Left cardiac atrium (tissue), 4 donors: ENCODE data around the gene MACROD2. TPM values are rescaled to one million over a fixed set of nuclear protein-coding genes. Genes with fewer than 3 reads are reported as not detected.

Experiments
- ATAC-seq, 2 donors: fragments of 200-7000 bp; cut with Tn5 transposase; one replicate each; pipeline ENCODE4 v1.9.1; 2020; ENCODE audit warnings: mild to moderate bottlenecking in 2 of 2, moderate library complexity in 2 of 2
- DNase-seq: peaks from one replicate; pipeline ENCODE4 v3.0.0-alpha.2; 2020
- intact Hi-C, 2 donors: fragments of 100-400 bp; cut with DNase I; formaldehyde crosslinking; loops; one replicate each; pipeline versions ENCODE4 v1.14.1 to v1.15.1; 2022 to 2023
- total RNA-seq, 2 donors: library from RNA; stranded (reverse); fragmentation: NEBNext Ultra II Directional; extraction: Animal tissue kit (Norgen Biotek cat#: 25700); gene quantifications; one replicate each; pipeline ENCODE4 v1.2.1, GENCODE V29; 2021
- donor health status: DM: no; HTN: yes; CAD: no.
- donor health status: DM: no; HTN: yes; CAD: no; lungs with severe emphysema.
- donor health status: DM: yes; HTN: yes; CAD: no.
- donor health status: Dilated cardiomyopathy.

Gene MACROD2
- total RNA-seq, 2 donors from 2014 or later: 1.3 to 2.6 TPM

- intact Hi-C loops: no loop called here
- no peak for DNase-seq
- no peak for ATAC-seq
Measured at GRCh38 chr20:15642676-15643075, 1647.4 kb downstream of the MACROD2 start.

DNA sequence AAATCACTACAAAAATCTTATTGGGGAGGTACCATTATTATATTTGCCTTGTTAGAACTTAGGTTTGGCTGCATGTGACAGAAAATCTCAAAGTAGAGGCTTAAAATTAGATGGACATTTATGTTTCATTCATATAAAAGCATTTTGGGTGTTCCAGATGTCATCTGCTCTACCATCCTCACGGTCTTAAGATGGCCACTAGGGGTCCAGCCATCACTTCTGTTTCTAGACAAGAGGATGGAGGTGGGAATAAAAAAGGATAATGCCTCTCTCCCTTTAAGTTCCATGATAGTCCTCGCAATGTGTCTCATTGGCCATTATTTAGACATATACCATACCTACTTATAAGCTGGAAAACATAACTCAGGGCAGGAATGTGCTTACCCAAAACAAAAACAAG is 1648.4 kb downstream of the MACROD2 start:
- DNase-seq (no peak), ATAC-seq (no peak)
- intact Hi-C loops: no loop called here

DNA sequence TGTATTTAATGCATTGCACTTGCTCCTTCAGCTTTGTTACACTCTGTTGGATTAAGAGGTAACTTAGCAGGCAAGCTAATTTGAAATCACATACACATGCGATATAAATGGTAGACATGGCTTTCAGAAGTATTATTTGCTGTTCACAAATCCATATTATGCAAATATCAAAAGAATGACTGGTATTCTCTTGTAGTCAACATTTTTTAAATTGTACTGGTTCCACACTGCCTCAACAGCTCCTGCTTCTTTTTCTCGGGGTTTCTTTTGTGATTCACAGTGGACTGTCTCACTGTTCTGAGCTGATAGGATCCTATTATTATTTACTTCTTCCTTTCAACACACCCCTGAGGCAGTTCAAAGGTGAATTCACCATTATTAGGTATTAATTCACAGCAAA is 1650.5 kb downstream of the MACROD2 start:
- intact Hi-C loops: no loop called here
- DNase-seq (no peak), ATAC-seq (no peak)

DNA sequence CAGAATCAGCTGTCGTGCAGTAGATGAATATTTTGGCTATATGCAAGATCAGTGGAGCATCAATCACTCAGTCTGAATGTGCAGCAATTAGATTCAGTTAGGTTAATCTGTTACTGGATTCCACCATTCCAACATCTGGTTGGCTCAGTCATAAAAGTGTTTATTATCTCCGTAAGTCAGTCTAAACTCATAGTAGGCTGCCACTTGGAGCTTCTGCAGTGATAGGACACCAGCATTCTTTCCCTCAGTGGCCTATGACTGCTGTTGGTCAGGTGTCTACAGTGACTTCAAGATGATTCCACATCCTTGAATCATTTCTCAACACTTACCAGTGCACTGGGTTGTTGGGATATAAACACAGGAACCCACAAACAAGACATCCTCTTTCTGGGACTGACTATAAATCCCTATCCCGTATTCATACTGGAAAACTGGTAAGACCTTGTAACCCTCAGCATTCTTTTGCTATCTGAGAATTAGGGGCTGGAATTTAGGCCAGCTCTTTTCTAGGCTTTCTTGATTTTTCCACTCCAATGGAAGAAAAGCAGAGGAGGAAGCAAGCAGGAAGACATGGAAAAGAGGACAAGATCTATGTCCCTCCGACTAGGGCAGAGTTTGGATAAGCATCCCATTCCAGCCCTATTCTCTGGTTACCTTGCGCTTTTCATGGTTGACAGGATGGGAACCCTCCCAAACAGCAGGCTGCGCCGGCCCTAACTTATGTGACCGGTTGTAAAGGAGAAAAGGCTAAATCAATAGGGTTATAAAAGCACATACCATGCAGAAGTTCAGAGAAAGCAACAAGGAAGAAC is 1658.3 kb downstream of the MACROD2 start:
- no peak for ATAC-seq
- intact Hi-C loops: no loop called here
- DNase-seq: no peak

DNA sequence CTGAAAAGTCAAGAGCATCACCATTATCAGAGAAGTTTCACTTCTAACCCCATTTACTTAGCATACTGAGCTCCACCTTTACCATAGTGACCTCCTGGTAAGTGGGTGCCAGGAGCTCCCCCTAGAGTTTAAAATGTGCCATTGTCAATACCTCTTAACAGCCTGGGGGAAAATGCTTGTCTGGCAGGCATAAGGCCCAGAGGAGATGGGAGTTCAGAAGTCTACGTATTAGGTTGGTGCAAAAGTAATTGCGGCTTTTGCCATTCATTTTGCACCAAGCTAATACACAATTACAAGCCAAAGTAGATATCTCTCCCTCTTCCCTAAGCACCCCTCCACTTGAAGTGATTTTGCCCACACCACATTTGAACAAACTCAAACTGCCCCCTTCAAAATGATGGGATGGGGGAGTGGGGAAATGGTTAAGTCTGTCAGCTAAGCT is 1658.9 kb downstream of the MACROD2 start:
- intact Hi-C loops: no loop called here
- DNase-seq: no peak
- peak; percentile 41 to 50 for ATAC-seq

GRCh38 chr20:15655295-15655874 is 1660.1 kb downstream of the MACROD2 start:
- DNase-seq: no peak
- ATAC-seq: no peak
- intact Hi-C loops: no loop called here

GRCh38 chr20:15656124-15656523 is 1660.8 kb downstream of the MACROD2 start:
- no peak for ATAC-seq
- no peak for DNase-seq
- intact Hi-C loops: no loop called here

GRCh38 chr20:15658295-15658694 is 1663.0 kb downstream of the MACROD2 start:
- intact Hi-C loops: no loop called here
- ATAC-seq (no peak), DNase-seq (no peak)

DNA sequence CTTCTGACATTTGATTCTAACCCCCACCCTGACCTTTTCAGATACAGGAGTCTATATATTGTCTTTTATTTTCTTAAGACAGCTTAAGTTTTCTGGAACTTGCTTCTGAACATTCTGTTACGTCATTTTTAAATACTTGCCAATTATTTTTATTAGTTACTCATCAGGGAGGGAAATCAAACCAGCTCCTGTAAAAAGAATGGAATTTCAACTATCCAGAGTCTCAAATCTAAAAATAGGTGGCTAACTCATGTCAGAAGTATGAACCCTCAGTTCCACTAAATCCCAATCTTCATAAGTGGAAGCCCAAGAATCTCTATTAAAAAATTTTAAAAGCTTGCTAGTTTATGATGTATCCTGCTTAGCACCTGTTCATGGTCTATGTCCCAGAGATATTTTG is 1677.9 kb downstream of the MACROD2 start:
- DNase-seq (no peak), ATAC-seq (peak in 1 of 2 donors; percentile 63)
- intact Hi-C loops: no loop called here

GRCh38 chr20:15674253-15675060 is 1679.1 kb downstream of the MACROD2 start:
- DNase-seq (no peak), ATAC-seq (no peak)
- intact Hi-C loops: no loop called here

- intact Hi-C loops: no loop called here
- no peak for ATAC-seq
- DNase-seq: no peak
Measured at GRCh38 chr20:15675061-15675514, 1679.8 kb downstream of the MACROD2 start.

DNA sequence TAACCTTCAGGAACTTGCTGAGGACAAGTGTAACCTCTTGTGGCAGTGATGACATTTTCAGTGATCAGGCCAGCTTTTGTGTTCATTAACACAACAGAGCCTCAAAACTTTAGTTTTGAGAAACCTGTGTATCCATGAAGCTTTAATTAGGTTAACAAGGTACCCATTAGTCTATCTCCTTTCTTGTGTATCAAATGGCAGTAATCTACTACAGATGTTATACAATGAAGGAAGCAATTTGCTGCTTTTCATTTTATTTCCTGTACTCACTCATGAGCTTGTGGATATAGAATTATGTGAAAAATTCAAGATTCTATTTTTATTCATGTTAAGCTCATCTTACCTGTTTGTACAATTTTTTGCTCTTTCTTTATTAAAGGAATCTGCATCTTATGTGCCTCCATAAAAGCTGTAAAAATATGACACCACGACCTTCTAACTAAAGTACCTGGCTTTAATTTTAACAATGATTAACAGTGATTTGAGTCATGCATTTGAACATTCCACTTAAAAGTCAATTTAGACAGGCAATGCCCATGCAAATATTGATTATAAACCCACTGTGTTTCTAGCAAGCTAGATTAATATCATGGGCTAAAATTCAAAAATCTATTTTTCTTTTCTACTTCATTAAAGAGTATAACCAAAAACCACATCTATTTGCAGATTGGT is 1680.6 kb downstream of the MACROD2 start:
- no peak for DNase-seq
- no peak for ATAC-seq
- intact Hi-C loops: no loop called here

- DNase-seq (no peak), ATAC-seq (no peak)
- intact Hi-C loops: no loop called here
Measured at GRCh38 chr20:15676815-15677214, 1681.5 kb downstream of the MACROD2 start.

DNA sequence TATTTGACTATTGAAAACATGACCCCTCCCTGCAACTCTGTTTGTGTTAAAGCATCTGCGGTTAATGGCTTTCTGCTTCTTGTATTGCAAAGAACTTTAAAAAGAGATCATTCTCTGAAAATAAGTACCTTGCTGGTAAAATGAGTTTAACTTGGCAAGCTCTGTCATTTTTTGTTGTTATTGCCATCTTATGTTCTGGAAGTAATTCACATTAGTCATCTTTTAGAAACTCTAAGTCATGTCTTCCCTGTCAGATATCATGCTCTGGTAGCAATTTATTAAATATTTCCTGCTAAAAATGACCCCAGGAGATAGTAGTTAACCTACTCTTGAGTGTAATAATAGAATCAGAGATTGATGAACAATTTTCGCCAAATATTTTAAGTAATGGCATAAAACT is 1687.4 kb downstream of the MACROD2 start:
- intact Hi-C loops: no loop called here
- no peak for DNase-seq

GRCh38 chr20:15692570-15692969 is 1697.3 kb downstream of the MACROD2 start:
- intact Hi-C loops: no loop called here
- DNase-seq (no peak), ATAC-seq (no peak)

More for the DNA sequence above, 1687.4 kb downstream of the MACROD2 start:
- ATAC-seq: no peak

DNA sequence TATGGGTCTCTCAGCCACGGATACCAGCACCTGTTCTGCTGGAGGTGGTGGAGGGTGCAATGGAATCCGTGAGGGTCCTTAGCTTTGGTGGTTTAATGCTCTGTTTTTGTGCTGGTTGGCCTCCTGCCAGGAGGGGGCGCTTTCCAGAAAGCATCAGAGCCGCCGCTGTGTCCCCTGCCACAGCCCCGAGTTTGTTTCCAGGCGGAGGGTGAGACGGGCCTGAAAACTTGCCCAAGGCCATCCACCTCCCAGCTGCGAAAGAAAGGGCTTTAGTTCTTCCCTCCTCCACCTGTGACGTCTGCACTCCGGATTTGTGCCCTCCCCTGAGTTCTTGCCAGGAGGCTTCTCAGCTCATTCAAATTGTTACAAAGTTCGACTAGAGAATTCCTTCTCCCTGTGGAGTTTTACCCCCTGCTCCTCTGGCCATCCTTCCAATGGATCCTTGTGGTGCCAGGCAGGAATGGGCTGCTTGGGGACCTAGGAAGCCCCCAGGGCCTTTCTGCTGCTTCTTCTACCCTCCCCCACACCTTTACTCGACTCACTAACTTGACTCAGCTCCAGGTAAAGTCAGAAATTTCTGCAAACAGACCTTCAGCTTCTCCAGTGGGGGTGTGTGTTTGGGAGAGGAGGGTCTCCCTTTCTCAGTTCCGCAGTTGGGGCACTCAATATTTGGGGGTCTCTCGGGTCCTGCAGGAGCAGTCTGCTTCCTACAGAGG is 1704.3 kb downstream of the MACROD2 start:
- ATAC-seq (no peak), DNase-seq (no peak)
- intact Hi-C loops: loop anchor here in 1 of 2 donors (10.0 kb wide), 1 partner anchor 775 kb away; no protein-coding TSS in a partner anchor

GRCh38 chr20:15700147-15700765 is 1704.9 kb downstream of the MACROD2 start:
- DNase-seq: no peak
- intact Hi-C loops: loop anchor here in 1 of 2 donors (10.0 kb wide), 1 partner anchor 775 kb away; no protein-coding TSS in a partner anchor
- ATAC-seq: no peak

GRCh38 chr20:15702161-15702560 is 1706.8 kb downstream of the MACROD2 start:
- intact Hi-C loops: loop anchor here in 1 of 2 donors (10.0 kb wide), 1 partner anchor 773 kb away; no protein-coding TSS in a partner anchor
- DNase-seq (no peak), ATAC-seq (no peak)
